Stomach (tissue), 4 donors: ENCODE results near the gene LSM3.

Experiments
- EP300 ChIP-seq: sonication (generic); formaldehyde crosslinking; IDR thresholded peaks from one replicate; pipeline ENCODE4 v1.6.1; 2017; ENCODE audit warnings: antibody characterized with exemption
- POLR2A ChIP-seq, 4 donors: fragments of 450-650 bp; IDR thresholded peaks; one replicate each; pipeline ENCODE4 v1.6.1; 2016; ENCODE audit warnings: antibody characterized with exemption in 4 of 4, control low read depth in 2 of 4, mild to moderate bottlenecking in 1 of 4, moderate library complexity in 1 of 4
- POLR2AphosphoS5 ChIP-seq, 3 donors: sonication (generic); formaldehyde crosslinking; IDR thresholded peaks; one replicate each; pipeline ENCODE4 v1.6.1; 2016; ENCODE audit warnings: antibody characterized with exemption in 3 of 3
- TF ChIP-seq, protein P1 (sequence below), 7 experiments: fragments of 450-650 bp in 4 of 7; fragments of 200-600 bp in 3 of 7; sonication (generic) in 3 of 7; IDR thresholded peaks; one replicate each; pipeline ENCODE4 v1.5.1; 2016 to 2019; ENCODE audit warnings: antibody characterized with exemption in 7 of 7, control low read depth in 2 of 7, mild to moderate bottlenecking in 1 of 7

DNA sequence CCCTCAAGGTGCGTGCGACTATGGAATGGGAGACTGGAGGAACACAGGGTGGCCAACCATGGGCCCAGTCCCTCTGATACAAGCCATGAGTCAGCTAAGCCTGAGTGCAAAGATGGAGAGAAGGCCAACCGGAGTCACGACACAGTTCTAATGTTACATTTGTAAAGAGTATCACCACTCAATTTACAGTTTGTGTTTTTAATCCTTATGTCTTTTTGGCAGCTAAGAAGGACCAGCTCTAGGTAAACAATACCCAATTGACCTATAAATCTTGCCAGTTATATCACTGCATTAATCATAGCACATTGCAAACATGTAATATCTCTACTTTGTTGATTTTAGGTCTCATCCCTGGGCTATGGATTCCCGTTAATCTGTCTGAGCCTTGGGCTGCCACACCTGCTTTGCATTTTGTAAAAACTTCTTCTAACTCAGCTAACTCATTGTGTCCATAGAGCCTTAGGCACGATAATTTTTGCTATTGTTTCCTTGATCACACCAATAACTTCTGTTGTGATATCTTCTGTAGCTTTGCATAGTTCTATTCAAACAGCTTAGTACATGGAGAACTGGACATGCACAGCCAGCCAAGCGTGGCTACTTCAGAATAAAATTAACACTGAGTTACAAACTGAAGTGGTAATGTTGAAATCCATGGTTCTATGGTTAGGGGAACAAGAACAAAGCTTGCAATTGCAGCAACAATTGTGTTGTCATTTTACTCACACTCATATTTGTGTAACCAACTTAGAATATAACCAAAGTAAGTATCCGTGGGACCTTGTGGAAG, 50.3 kb downstream of the LSM3 start:
- no peak for TF ChIP-seq POLR2A (IDR thresholded peaks at IDR 0.05)
- no peak for TF ChIP-seq POLR2AphosphoS5 (IDR thresholded peaks at IDR 0.05)
- TF ChIP-seq, protein P1, sequence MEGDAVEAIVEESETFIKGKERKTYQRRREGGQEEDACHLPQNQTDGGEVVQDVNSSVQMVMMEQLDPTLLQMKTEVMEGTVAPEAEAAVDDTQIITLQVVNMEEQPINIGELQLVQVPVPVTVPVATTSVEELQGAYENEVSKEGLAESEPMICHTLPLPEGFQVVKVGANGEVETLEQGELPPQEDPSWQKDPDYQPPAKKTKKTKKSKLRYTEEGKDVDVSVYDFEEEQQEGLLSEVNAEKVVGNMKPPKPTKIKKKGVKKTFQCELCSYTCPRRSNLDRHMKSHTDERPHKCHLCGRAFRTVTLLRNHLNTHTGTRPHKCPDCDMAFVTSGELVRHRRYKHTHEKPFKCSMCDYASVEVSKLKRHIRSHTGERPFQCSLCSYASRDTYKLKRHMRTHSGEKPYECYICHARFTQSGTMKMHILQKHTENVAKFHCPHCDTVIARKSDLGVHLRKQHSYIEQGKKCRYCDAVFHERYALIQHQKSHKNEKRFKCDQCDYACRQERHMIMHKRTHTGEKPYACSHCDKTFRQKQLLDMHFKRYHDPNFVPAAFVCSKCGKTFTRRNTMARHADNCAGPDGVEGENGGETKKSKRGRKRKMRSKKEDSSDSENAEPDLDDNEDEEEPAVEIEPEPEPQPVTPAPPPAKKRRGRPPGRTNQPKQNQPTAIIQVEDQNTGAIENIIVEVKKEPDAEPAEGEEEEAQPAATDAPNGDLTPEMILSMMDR (IDR thresholded peaks at IDR 0.05) = no peak
- no peak for TF ChIP-seq EP300
